GM21367 (cell line): ENCODE data around the gene LRRC26.

Source experiments
- ATAC-seq: cut with Tn5 transposase; IDR thresholded peaks from one replicate; pipeline ENCODE4 v1.9.1; 2021; ENCODE audit not compliant: unreplicated experiment

LRRC26 gene

DNA sequence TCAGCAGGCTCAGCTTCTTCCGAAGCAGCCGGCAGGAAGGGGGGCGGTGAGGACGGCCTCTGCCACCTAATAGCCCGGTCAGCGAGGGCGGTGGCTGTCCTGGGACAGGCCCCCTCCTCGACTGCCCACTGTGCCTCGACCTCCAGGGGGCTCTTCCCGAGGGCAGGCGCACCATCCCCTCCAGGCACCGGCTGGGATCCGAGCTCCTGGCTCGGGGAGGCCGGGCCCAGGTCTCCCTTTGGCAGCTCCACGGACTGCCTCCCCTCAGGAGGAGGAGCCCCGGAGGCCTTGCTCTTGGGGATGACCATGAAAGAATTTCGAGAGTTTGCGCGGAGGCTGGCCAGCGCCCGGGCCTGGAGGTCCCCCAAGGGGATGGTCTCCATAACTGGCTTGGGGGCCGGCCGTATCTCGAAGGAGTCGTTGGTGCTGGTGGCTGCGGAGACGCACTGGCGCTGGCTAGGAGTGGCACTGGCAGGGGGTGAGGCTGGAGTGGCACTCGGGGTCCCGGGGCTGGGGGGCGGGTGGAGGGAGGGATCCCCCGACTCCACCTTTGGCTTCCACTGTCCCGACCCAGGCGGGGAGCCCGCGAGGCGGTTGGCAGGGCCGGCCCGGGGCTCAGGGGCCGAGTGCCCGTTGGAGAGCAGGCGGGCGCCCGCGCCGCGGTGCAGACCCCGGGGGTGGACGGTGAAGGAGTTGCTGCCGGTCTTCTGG lies 29.7 kb upstream of the LRRC26 start:
- ATAC-seq: no peak

- ATAC-seq: no peak
These were observed 29.0 kb upstream of the LRRC26 start for GRCh38 chr9:137198902-137199283.

GRCh38 chr9:137198051-137198901 lies 28.4 kb upstream of the LRRC26 start:
- ATAC-seq: no peak

DNA sequence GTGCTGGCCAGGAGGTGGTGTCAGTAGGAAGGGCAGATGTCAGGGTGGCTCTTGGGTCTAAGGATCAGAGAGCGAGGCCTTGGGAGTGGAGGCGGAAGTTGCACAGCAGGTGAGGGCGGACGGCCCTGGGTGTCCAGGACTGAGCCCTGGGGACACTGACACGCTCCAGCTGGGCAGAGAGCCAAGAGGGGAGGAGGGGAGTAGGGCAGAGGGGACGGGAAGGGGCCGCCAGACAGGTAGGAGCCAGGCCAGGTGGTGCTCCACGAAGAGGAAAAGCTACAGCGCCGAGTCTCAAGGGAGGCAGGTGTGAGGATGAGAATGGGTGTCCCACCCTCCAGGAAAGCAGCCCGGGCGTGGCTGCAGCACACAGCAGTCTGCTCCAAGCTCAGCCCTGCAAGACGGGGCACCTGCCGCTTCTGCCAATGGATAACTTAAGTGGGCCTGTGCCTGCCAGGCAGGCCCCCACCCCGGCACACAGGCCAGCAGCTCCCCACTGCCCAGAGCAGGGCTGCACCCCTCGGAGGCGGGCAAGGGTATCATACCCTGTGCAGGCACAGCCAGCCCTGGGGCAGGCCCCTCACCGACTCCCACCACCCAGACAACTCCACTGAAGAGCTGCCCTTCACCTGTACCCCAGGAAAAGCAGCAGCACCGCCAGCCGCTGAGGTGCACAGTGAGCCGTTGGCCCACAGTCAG lies 25.8 kb upstream of the LRRC26 start:
- no peak for ATAC-seq

DNA sequence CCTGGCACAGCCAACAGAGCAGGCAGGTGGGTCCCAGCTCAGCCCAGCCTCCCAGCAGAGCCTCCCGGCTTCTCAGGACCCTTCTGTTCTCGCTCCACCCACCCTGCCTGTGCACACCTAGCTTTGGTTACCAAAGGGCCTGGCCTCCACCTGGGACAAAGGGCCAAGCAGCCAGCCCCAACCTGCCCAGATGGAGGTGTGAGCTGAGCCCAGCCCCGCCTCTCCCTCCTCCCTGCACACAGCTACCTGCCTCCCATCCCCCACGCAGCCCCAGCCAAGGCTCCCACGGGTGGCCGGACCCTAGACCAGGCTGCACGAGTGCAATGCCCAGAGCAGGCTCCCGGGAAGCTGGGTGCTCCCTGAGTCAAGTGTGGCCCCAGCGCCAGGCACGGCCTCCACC lies 25.1 kb upstream of the LRRC26 start:
- no peak for ATAC-seq

GRCh38 chr9:137194388-137194787 lies 24.5 kb upstream of the LRRC26 start:
- no peak for ATAC-seq

DNA sequence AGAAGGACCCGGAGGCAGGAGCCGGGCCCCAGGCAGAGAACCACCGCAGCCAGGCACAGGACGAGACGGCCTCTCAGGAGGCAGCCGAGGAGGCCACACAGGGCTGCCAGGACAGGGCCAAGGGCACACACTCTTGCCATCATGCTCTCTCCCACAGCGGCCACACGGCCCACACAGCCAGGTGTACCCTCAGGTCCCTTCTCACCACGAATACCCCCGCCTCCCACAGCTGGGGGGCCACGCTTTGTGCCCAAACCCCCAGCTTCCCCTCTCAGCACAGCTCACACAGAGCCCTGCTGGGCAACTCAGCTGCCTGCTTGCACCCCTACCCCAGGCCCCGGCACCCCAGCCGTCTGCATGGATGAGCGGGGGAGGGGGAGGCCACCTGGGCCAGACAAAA lies 23.9 kb upstream of the LRRC26 start:
- ATAC-seq: no peak

DNA sequence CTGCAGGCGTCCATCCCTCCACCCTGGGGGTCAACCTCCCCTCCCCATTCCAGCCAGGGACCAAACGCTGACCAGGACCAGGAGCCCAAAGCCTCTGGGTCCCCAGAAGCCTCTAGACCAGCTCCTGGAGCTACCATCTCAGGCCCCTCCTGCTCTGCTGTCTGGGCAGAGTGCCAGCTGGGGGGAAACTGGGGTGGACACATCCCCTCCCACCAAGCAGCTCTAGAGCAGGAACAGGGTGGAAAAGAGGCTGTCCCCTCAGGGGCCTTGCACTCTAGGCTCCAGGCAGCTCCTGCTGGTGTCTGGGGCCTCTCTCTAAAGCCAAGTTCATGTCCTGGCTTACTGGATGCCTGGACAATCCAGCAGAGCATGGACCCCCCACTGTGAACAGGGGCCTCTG lies 23.0 kb upstream of the LRRC26 start:
- no peak for ATAC-seq

- ATAC-seq: no peak
These were observed 22.6 kb upstream of the LRRC26 start for GRCh38 chr9:137192448-137192780.

GRCh38 chr9:137191691-137192447 lies 22.0 kb upstream of the LRRC26 start:
- no peak for ATAC-seq

DNA sequence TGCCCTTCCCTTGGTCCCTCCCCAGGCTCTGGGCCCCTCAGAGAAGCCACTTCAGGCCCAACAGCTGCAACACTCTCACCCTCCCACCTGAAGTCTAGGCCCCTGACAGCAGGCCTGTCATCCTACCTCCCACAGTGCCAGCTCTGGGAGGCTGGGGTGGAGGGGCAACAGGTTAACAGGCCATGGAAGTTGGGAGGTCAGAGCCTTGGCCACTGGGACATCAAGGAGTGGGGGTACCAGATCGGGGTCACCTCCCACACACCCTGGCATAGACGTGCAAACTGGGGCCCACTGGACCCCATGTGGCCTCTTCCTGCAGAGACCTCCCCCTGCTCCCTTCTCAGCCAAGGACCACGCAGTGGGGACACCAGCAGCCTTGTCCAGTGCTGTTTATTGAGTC lies 21.4 kb upstream of the LRRC26 start:
- ATAC-seq: no peak

- ATAC-seq: no peak
These were observed 20.5 kb upstream of the LRRC26 start for GRCh38 chr9:137190315-137190856.

GRCh38 chr9:137189297-137190295 lies 19.7 kb upstream of the LRRC26 start:
- no peak for ATAC-seq

GRCh38 chr9:137188490-137189296 lies 18.8 kb upstream of the LRRC26 start, which contains the start of the genes ANAPC2 and SSNA1:
TSS of gene ANAPC2 (minus strand) at chr9:137188560. CDS start at chr9:137188532, 28 bp downstream.
TSS of gene SSNA1 (plus strand) at chr9:137188676. CDS start at chr9:137188727, 51 bp downstream.
- ATAC-seq: peak; percentile 55

DNA sequence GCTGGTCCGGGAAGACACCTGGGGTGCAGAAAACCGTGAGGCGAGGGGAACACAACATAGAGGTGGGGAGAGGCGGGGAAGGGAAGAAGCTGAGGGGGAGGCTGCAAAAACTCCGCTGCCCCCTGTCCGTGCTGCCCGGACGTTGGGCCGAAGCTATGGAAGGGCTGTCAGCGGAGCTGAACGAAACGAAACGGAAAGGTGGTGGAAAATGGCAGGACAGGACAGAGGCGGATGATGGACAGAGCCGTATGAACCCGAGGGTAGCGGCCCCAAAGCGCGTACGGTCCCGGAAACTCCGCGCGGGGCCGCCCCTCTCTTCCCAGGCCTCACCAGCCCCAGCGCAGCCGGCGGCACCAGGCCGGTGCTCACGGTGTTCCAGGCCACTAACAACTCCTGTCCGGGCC lies 18.2 kb upstream of the LRRC26 start:
- no peak for ATAC-seq

GRCh38 chr9:137187386-137187785 lies 17.5 kb upstream of the LRRC26 start:
- ATAC-seq: no peak

GRCh38 chr9:137186385-137186784 lies 16.5 kb upstream of the LRRC26 start:
- ATAC-seq: no peak

- ATAC-seq: no peak
These were observed 16.1 kb upstream of the LRRC26 start for GRCh38 chr9:137185921-137186320.
